GM11168 (cell line): ENCODE data around the gene TRPM1.

Experiments used
- in situ Hi-C: fragments of 300-500 bp; cut with MboI; formaldehyde crosslinking; loops from one replicate; pipeline ENCODE4 v1.12.0; 2022; ENCODE audit warnings: low sequenced_read_pairs; ENCODE audit not compliant: unreplicated experiment

TRPM1 gene

GRCh38 chr15:30991255-30992235 lies 110.0 kb downstream of the TRPM1 start, which contains the start of gene MTMR10:
Gene MTMR10 (minus strand): TSS chr15:30991628. CDS start chr15:30991506, 122 bp downstream.
- in situ Hi-C loops: no loop called here

DNA sequence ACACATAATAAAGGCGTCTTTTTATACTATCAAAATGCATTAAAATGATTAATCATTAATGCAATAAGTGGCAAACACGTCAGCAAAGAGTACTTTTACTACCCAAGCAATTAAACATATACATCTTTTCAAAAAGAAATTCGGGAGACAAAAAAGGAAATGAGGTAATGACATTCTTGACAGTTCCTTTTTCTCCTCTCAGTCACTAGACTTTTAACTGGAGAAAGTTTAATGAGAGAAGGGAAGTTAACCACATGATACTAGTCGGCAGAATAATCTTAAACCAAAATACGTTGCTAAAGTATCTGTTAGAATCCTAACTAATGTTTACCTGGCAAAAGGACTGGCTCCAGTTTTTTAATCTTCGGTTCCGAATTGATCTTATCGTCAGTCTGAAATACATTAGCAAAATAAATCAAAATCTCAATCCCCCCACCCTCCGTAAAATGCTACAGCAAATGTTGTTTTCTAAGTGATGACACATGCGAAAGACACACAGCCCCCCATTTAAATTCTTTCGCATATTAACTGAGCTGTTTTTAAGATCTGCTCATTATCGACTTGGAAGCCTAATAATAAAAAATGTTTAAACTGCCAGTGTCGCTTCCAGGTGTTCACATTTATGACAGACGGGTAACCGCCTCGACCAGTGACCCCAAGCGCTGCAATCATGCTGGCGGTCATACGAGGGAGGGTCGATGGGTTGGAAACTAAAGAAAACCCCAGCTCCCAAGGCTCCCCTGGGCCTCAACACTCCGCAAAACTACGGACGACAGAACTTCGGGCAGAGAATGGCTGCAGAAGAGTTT lies 110.9 kb downstream of the TRPM1 start:
- in situ Hi-C loops: no loop called here

GRCh38 chr15:30990036-30990435 lies 111.5 kb downstream of the TRPM1 start:
- in situ Hi-C loops: no loop called here

DNA sequence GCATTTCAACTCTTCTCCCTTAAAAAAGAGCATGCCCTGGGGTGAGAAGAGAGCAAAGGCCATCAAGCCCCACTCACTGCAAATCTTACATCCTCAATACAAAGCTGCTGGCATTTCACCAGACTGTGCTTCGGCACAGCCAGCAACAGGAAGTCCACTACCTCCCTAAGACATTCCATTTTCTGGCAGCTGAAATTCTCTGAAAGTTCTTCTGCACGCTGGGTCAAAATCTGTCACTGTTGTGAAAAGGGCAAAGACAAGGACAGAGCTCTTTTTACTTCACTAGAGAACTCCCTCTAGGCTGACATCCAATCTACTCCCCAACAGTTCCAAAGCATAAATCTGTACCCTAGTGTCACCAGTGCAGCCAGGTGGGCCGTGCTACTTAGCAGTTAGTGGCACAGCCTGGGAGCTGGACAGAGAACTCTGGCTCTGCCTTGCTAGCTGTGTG lies 116.4 kb downstream of the TRPM1 start:
- in situ Hi-C loops: no loop called here

GRCh38 chr15:30984542-30984941 lies 117.0 kb downstream of the TRPM1 start:
- in situ Hi-C loops: no loop called here

DNA sequence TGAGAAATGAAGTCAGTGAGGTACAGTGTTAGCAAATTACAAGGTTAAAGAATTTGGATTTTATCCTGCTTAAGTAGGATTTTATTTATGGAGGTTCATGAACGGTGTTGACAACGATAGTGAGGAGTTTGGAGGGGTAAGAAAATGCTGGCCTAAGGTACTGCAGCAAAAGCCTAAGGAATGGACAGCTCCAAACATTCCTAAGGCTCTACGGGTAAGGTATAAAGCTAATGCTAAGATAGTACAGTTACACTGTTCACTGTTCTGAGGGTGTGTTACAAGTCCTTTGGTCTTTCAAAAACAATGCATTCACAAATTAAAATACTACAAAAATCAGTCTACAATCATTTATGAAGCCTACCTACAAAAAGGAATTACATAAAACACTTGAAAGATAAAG lies 117.4 kb downstream of the TRPM1 start:
- in situ Hi-C loops: no loop called here

DNA sequence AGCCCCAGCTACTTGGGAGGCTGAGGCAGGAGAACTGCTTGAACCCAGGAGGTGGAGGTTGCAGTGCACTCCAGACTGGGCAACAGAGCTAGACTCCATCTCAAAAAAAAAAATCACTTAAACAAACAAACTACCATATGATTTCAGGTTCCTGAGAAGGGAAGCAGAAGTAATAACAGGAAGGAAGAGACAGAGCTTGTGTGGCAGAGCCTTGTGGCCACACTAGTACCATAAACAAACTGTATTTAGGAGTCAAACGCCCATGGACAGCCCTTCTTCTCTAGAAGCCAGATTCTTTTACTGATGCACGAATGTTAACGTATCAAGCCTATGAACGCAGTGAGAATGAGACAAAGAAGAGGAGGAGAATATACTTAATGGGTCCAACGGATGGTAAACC lies 122.1 kb downstream of the TRPM1 start:
- in situ Hi-C loops: no loop called here

DNA sequence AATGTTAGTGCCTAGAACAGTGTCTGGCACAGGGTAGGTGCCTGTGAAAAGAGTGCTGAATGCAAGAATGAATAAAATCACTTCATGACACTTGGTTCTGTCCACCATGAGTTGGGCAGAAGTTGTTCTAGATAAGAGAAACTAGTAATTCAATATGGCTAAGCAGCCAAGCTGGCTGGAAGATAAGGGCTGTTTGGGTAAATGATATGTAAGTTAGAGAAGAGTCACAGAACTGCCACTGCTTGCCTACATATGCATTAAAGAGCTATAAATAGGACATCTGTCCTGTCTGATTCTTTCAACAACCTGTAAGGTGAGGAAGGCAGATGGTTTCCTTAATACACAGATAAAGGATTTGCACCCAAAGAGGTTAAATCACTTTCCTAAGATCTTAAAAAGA lies 123.2 kb downstream of the TRPM1 start:
- in situ Hi-C loops: no loop called here

GRCh38 chr15:30974112-30974511 lies 127.4 kb downstream of the TRPM1 start:
- in situ Hi-C loops: no loop called here

- in situ Hi-C loops: no loop called here
These were observed 128.1 kb downstream of the TRPM1 start for GRCh38 chr15:30973379-30973778.

DNA sequence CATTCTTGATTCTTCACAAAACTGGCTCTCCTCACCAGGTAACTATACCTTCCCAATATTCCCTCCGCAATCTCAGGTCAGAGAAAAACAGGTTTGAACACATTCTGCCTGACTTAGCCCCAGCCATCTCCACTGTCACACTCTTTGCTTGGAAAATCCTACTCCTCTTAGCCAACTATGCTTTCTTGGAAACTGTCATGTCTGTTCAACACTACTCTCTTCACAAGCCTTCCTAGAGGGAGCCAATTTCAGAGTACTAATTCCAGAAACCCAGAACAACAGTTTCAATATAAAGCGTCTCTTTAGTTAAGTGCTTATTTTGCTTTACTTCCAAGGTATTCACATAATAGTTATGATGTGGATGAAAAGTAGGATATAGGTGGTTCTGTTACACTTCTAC lies 131.8 kb downstream of the TRPM1 start:
- in situ Hi-C loops: no loop called here

DNA sequence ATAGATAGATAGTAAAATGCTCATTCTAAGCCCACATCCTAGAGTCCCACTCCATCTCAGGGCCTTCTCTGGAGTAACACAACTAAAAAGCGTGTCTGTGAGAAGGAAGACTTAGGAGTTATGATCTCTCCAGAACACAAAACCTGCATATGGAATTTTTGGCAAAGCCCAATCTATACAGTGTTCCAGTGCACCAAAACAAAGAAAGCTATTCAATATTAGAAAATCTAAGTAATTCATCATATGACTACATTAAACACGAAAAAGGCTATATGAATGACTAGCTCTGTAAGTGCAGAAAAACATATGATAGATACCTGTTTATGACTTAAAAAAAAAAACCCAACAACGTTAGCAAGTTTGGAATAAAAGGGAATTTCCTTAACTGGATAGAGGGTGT lies 137.8 kb downstream of the TRPM1 start:
- in situ Hi-C loops: no loop called here

DNA sequence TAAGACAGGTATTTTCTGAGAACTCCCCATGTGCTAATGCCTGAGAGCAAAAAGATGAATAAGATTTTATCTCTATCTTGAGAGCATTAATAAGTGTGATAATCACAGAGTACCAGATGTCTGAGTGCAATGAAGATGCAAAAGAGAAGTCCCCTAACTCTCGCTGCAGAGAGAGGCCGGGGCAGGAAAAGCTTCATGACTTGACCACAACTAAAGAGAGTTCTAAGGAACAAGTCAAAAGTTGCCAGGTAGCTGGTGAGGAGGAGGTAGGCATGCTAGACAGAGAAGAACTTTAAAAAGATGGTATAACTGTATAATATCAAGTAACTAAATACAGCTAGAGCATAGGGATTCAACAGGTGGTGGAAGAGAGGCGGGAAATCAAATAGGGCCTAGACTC lies 138.9 kb downstream of the TRPM1 start:
- in situ Hi-C loops: no loop called here

DNA sequence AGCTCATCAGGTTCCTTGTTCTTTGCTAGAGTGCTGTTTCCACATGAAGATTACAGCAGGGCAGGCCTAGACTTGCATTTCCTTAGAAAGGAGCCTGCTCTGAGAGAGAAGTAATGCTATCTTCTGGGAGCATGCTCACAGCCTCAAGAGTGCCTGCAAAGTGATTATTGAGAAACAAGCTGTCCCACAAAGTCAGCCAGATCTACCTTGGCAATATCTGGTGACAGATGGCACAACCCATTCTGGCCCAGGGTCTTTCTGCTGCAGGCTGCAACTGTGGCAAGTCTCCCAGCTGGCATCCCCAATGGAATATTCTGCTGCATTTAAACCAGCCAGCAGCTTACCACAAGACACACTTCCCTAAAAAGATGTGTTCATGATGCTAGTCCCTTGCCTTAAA lies 139.4 kb downstream of the TRPM1 start:
- in situ Hi-C loops: no loop called here

- in situ Hi-C loops: no loop called here
These were observed 143.3 kb downstream of the TRPM1 start for GRCh38 chr15:30958219-30958618.

- in situ Hi-C loops: no loop called here
These were observed 145.1 kb downstream of the TRPM1 start for GRCh38 chr15:30956216-30957124.

DNA sequence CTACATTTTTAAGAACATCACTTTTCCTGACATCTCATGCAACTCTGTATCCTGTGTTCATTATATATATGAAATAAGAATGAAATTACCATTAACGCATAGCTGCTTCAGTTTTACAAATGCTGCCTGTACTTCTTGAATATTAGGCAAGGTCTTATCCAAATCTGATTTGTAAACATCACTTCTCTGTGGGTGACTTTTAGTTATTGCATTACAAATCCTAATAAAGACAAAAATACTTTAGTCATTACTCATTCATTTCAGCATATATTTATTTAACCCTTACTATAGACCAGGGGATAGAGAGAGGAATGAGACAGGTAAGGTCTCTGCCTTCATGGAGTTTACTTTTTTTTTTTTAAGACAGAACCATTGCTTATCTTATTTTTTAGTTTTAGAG lies 146.9 kb downstream of the TRPM1 start:
- in situ Hi-C loops: no loop called here

DNA sequence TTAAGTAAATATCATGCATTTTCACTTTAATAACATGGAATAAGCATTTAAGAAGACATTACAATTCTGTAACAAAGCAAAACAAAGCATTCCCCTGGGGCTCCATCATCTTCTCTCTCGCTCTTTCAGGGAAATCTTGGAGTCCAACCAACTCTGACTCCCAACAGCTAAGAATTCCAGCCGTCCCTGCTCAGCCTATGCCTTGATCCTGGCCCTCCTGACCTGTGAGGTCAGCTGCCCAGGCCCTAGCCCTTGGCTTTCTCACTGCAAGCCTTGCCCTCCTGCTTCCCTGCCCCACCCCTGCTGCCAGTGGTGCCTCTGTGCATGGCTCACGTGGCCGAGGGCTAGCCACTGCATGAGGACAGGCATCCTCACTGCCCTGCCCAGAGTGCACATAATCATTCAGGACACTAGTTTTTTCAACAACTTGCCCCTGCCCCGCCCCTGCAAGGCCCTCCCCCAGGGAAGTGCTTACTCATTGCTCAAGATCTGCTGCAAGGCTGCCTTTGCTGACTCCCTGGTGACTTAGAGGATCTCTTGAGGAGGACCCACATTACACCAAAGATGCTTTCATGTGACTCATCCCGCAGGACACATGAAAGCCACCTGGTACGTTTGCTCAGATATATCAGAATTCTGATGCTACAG lies 147.7 kb downstream of the TRPM1 start:
- in situ Hi-C loops: no loop called here

DNA sequence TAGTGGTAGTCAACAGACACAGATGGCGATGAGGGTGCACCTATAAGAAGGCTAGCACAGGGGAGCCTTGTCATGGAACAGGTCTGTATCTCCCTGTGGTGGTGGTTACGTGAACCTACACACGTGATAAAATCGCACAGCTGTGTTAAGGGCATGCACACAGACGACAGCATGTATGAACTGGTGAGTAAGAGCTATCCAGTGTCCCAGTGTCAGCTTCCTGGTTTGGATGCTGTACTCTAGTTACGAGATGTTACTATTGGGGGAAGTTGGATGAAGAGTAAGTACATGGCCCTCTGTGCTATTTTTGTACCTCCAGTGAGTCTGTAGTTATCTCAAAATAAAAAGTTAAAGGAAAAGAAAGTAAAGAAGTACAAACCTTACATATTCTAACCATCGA lies 148.3 kb downstream of the TRPM1 start:
- in situ Hi-C loops: no loop called here
